ENCODE measurements around the gene TMEM232. TPM values are rescaled to one million over a fixed set of nuclear protein-coding genes. Genes with fewer than 3 reads are reported as not detected.

TMEM232 gene
- total and polyA plus RNA-seq, 2 donors (not counting 3 experiments of a cell fraction or from before 2014, with no cell fraction given) = 0.17 to 0.38 TPM

DNA sequence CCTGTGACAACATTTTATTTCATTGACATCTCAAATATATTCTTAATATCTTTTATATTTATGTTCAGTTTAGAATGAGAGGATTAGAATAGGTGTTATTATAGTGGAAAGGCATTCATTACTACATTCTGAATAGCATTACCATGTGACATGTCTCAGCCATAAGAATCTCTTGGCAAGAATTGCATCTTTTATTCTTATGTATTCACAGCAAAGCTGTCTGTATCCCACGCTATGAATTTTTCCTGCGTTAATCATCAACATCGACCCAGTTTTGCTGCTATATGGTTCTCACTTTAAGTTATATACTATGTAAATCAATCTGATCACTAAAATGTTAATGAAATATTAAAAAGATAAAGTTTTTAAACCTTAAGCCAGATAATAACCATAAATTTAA lies 248.6 kb downstream of the TMEM232 start:
- Histone ChIP-seq H3K4me3 (replicated peaks in 1 of 3; ENCODE audit: insufficient read depth in 1 of 3, low read depth in 1 of 3, low read length in 3 of 3) (no peak overlapping the region), H3K4me1 (ENCODE audit: control insufficient read depth, extremely low read depth, insufficient read depth, low read length) (no peaks in the 10 kb centered on the region), H3K27ac (ENCODE audit: insufficient read depth, low read depth, low read length) (no peak overlapping the region)

More for the DNA sequence above, 248.6 kb downstream of the TMEM232 start:
- no peaks in the 10 kb centered on the region for H3K36me3 ChIP-seq (ENCODE audit: control insufficient read depth in 2 of 2, extremely low read depth in 1 of 2, insufficient read depth in 2 of 2, low read length in 2 of 2)
- H3K9me3 ChIP-seq (replicated peaks; ENCODE audit: control insufficient read depth, insufficient read depth, low read length) = no peaks in the 10 kb centered on the region
- H2AFZ ChIP-seq (ENCODE audit: low read depth, low read length) = no peak overlapping the region
- dilution Hi-C loops (cut with MboI; ENCODE audit: extremely low pct_ligation_motif_present, low sequenced_read_pairs) (no loop called here), intact Hi-C loops (cut with micrococcal nuclease) (no loop called here)
- FAIRE-seq (no peak), DNase-seq (ENCODE audit: low read depth, low spot score) (no peak)
- H3K4me2 ChIP-seq (ENCODE audit: insufficient read depth, low read length) = no peak overlapping the region
- TF ChIP-seq JUN (IDR thresholded peaks at IDR 0.05; ENCODE audit: borderline replicate concordance, insufficient read depth, insufficient read length, low read depth) = no peak
- TF ChIP-seq EZH2 (IDR thresholded peaks at IDR 0.05; ENCODE audit: borderline replicate concordance, low read depth, low read length, severe bottlenecking) = no peak
- TF ChIP-seq MYC (IDR thresholded peaks at IDR 0.05; ENCODE audit: low read depth, low read length) = no peak
- TF ChIP-seq GATA2 (IDR thresholded peaks at IDR 0.05; ENCODE audit: insufficient read depth, insufficient read length, low read depth, low read length) = no peak
- no peak for TF ChIP-seq POLR2A (IDR thresholded peaks at IDR 0.05; ENCODE audit: low read depth, low read length)
- TF ChIP-seq FOS (IDR thresholded peaks at IDR 0.05; ENCODE audit: borderline replicate concordance, insufficient read depth, low read length) = no peak
- no peak for TF ChIP-seq POLR2AphosphoS5 (IDR thresholded peaks at IDR 0.05; ENCODE audit: insufficient read depth, low read depth, low read length)
- no peak for TF ChIP-seq MAX (IDR thresholded peaks at IDR 0.05; ENCODE audit: insufficient read depth, insufficient read length)
- TF ChIP-seq CTCF (IDR thresholded peaks at IDR 0.05; ENCODE audit: extremely low read depth in 1 of 2, insufficient read depth in 1 of 2, low read depth in 1 of 2, low read length in 2 of 2) = no peak
- no peaks in the 10 kb centered on the region for H3K79me2 ChIP-seq (ENCODE audit: control insufficient read depth, insufficient read depth, low read length)
- no peaks in the 10 kb centered on the region for H4K20me1 ChIP-seq (replicated peaks; ENCODE audit: control insufficient read depth, extremely low read depth, insufficient read depth, low read length)
- H3K9me1 ChIP-seq (replicated peaks; ENCODE audit: control insufficient read depth, extremely low read depth, insufficient read depth, low read length) = no peaks in the 10 kb centered on the region
- BruUV-seq (replicated peaks) = no TSS peak
- H3K9ac ChIP-seq (replicated peaks; ENCODE audit: extremely low read depth, insufficient read depth, low read length) = no peak overlapping the region
- ChIA-PET POLR2A (no interaction called here), CTCF (no interaction called here)
- no peaks in the 10 kb centered on the region for H3K27me3 ChIP-seq (ENCODE audit: control insufficient read depth in 2 of 2, insufficient read depth in 2 of 2, low read length in 2 of 2)
